ENCODE results near the gene GLB1L2.

GLB1L2 gene

DNA sequence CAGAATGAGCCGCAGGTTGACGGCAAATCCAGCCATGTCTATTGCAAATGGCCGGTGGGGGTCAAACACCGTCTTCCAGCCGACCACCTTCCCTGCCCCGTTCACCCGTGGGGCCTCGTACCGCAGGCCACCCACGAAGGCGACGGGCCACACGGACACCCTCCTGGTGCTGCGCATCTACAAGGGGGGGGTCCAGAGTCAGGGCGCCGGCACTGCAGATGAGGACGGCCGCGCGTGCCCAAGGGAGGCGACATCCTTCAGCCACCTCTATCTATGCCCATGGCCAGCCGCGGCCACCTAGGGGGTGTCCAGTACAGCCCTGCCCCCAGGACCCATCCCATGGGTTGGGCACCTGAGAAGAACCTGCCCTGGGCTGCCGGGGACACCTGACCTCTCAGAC, 51.0 kb downstream of the GLB1L2 start:
- no peak for DNase-seq
- Histone ChIP-seq H3K4me2 (ENCODE audit: low read length, poor library complexity, severe bottlenecking) (no peak overlapping the region), H2BK5ac (ENCODE audit: low read depth, low read length, poor library complexity, severe bottlenecking) (no peak overlapping the region), H4K8ac (ENCODE audit: low read length) (no peak overlapping the region), H3K9ac (ENCODE audit: low read length) (no peak overlapping the region), H3K4me3 (ENCODE audit: insufficient read depth in 1 of 2, low read depth in 1 of 2, low read length in 2 of 2) (no peak overlapping the region), H3K23ac (ENCODE audit: low read length in 2 of 2) (no peak overlapping the region), H3K27me3 (ENCODE audit: control insufficient read depth in 1 of 2, insufficient read depth in 1 of 2, low read length in 2 of 2) (no peaks in the 10 kb centered on the region), H2BK15ac (ENCODE audit: low read depth, poor library complexity, severe bottlenecking) (no peak overlapping the region), H2AFZ (ENCODE audit: low read depth, low read length) (no peak overlapping the region), H3K14ac (ENCODE audit: low read length in 2 of 2) (no peak overlapping the region), H3K79me1 (replicated peaks; ENCODE audit: low read length, poor library complexity, severe bottlenecking) (no peaks in the 10 kb centered on the region), H3K18ac (ENCODE audit: low read depth in 1 of 2, low read length in 2 of 2) (no peak overlapping the region), H4K91ac (ENCODE audit: low read length) (no peak overlapping the region), H2BK12ac (ENCODE audit: low read length in 2 of 2) (no peak overlapping the region), H3K9me3 (ENCODE audit: control insufficient read depth, low read length) (no peaks in the 10 kb centered on the region), H3K36me3 (ENCODE audit: control insufficient read depth in 1 of 2, insufficient read depth in 2 of 2, low read depth in 1 of 2, low read length in 2 of 2) (no peaks in the 10 kb centered on the region), H2BK120ac (ENCODE audit: low read depth, low read length) (no peak overlapping the region), H3K4ac (ENCODE audit: low read depth in 1 of 2, low read length in 2 of 2) (no peak overlapping the region), H3K27ac (ENCODE audit: low read length, poor library complexity, severe bottlenecking) (no peak overlapping the region), H2AK5ac (ENCODE audit: low read length, severe bottlenecking) (no peak overlapping the region), H3K4me1 (ENCODE audit: control insufficient read depth, insufficient read depth, low read depth, low read length) (no peaks in the 10 kb centered on the region)
- 93% methylated on average over 24 of the region's 24 CpGs for WGBS

DNA sequence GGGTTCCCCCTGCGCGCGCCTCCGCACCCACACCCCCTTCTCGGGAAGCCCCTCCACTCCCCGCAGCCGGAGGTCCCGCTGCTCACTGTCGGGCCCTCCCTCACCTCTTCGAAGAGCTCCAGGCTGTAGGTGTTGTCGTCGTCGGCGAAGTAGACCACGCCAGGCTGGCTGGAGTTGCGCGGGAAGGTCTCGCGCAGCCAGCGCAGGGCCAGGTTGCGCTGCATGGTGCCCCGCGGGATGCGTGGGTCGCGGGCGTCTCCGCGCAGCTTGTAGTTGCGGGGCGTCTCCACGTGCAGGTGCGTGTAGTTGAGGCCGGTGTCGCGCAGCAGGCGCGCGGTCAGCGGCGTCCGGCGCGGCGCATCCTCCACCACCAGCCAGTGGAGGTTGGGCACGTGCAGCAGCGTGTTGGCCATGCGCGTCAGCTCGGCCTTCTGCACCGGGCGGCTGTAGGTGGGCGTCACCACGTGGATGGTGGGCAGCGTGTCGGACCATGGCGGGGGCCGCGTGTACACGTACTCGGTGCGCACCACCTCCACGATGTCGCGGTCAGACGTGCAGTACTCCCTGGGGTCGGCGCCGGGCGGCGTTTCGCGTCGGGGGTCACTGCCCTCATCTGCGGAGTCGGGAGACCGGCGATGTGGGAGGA, 51.9 kb downstream of the GLB1L2 start:
- Histone ChIP-seq H3K9me3 (ENCODE audit: control insufficient read depth, low read length) (no peaks in the 10 kb centered on the region), H3K27ac (ENCODE audit: low read length, poor library complexity, severe bottlenecking) (no peak overlapping the region), H3K4me3 (ENCODE audit: insufficient read depth in 1 of 2, low read depth in 1 of 2, low read length in 2 of 2) (peak overlapping the region in 1 of 2 experiments; percentile 10), H2BK15ac (ENCODE audit: low read depth, poor library complexity, severe bottlenecking) (no peak overlapping the region), H2AK5ac (ENCODE audit: low read length, severe bottlenecking) (no peak overlapping the region), H2BK5ac (ENCODE audit: low read depth, low read length, poor library complexity, severe bottlenecking) (no peak overlapping the region), H2AFZ (ENCODE audit: low read depth, low read length) (no peak overlapping the region), H3K4ac (ENCODE audit: low read depth in 1 of 2, low read length in 2 of 2) (no peak overlapping the region), H3K9ac (ENCODE audit: low read length) (no peak overlapping the region), H3K23ac (ENCODE audit: low read length in 2 of 2) (no peak overlapping the region), H2BK12ac (ENCODE audit: low read length in 2 of 2) (no peak overlapping the region), H3K4me1 (ENCODE audit: control insufficient read depth, insufficient read depth, low read depth, low read length) (no peaks in the 10 kb centered on the region), H4K8ac (ENCODE audit: low read length) (no peak overlapping the region), H3K14ac (ENCODE audit: low read length in 2 of 2) (no peak overlapping the region), H3K27me3 (ENCODE audit: control insufficient read depth in 1 of 2, insufficient read depth in 1 of 2, low read length in 2 of 2) (no peaks in the 10 kb centered on the region), H3K79me1 (replicated peaks; ENCODE audit: low read length, poor library complexity, severe bottlenecking) (no peaks in the 10 kb centered on the region), H3K36me3 (ENCODE audit: control insufficient read depth in 1 of 2, insufficient read depth in 2 of 2, low read depth in 1 of 2, low read length in 2 of 2) (no peaks in the 10 kb centered on the region), H3K18ac (ENCODE audit: low read depth in 1 of 2, low read length in 2 of 2) (no peak overlapping the region), H4K91ac (ENCODE audit: low read length) (peak overlapping the region; percentile 78), H2BK120ac (ENCODE audit: low read depth, low read length) (no peak overlapping the region), H3K4me2 (ENCODE audit: low read length, poor library complexity, severe bottlenecking) (no peak overlapping the region)
- DNase-seq: no peak
- 95% methylated on average over 71 of the region's 78 CpGs for WGBS

DNA sequence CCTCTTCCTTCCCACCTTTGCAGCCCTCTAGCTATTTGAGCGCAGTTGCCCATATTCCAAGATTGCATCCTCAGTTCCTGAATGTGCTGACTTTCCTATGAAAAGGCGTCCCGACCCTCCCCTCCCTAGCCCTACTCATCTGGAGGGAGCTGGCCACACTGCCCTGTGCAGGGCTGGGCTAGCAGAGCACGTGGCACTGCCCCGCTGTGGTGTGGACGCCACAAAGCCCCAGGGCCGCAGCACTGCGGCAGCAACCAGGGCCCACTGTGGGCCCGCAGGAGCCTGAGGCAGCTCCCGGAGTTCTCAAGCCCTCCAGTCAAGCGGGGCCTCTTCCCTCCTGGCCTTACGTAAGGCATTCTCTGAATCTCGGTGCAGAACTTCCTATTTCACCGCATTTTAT, 52.6 kb downstream of the GLB1L2 start:
- Histone ChIP-seq H3K4me2 (ENCODE audit: low read length, poor library complexity, severe bottlenecking) (no peak overlapping the region), H2BK15ac (ENCODE audit: low read depth, poor library complexity, severe bottlenecking) (no peak overlapping the region), H3K14ac (ENCODE audit: low read length in 2 of 2) (no peak overlapping the region), H3K4me1 (ENCODE audit: control insufficient read depth, insufficient read depth, low read depth, low read length) (no peaks in the 10 kb centered on the region), H3K9ac (ENCODE audit: low read length) (no peak overlapping the region), H3K27ac (ENCODE audit: low read length, poor library complexity, severe bottlenecking) (no peak overlapping the region), H3K27me3 (ENCODE audit: control insufficient read depth in 1 of 2, insufficient read depth in 1 of 2, low read length in 2 of 2) (no peaks in the 10 kb centered on the region), H2BK5ac (ENCODE audit: low read depth, low read length, poor library complexity, severe bottlenecking) (no peak overlapping the region), H3K9me3 (ENCODE audit: control insufficient read depth, low read length) (no peaks in the 10 kb centered on the region), H2AK5ac (ENCODE audit: low read length, severe bottlenecking) (no peak overlapping the region), H2AFZ (ENCODE audit: low read depth, low read length) (no peak overlapping the region), H4K91ac (ENCODE audit: low read length) (no peak overlapping the region), H3K23ac (ENCODE audit: low read length in 2 of 2) (no peak overlapping the region), H3K36me3 (ENCODE audit: control insufficient read depth in 1 of 2, insufficient read depth in 2 of 2, low read depth in 1 of 2, low read length in 2 of 2) (no peaks in the 10 kb centered on the region), H2BK120ac (ENCODE audit: low read depth, low read length) (no peak overlapping the region), H2BK12ac (ENCODE audit: low read length in 2 of 2) (no peak overlapping the region), H3K79me1 (replicated peaks; ENCODE audit: low read length, poor library complexity, severe bottlenecking) (no peaks in the 10 kb centered on the region), H3K4me3 (ENCODE audit: insufficient read depth in 1 of 2, low read depth in 1 of 2, low read length in 2 of 2) (no peak overlapping the region), H4K8ac (ENCODE audit: low read length) (no peak overlapping the region), H3K18ac (ENCODE audit: low read depth in 1 of 2, low read length in 2 of 2) (no peak overlapping the region), H3K4ac (ENCODE audit: low read depth in 1 of 2, low read length in 2 of 2) (no peak overlapping the region)
- no peak for DNase-seq
- 86% methylated on average over 14 of the region's 14 CpGs for WGBS

DNA sequence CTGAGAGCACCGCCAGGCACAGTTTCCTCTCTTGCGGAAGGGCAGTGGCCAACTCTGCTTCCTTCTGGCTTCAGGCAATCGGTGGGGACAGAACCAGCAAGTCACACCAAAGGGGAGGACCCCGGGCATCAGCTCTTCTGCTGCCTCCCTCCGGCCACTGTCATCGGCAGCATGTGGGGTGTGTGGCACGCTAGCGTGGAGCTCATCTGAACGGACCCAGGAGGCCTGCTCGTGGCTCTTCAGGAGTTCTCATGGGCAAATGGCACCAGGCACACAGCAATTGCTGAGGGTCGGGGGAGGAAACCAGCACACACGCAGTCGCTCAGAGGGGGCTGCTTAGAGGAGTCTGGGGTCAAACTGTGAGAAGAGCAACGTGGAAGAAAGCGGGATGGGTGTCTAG, 53.4 kb downstream of the GLB1L2 start:
- Histone ChIP-seq H4K8ac (ENCODE audit: low read length) (no peak overlapping the region), H3K9ac (ENCODE audit: low read length) (no peak overlapping the region), H3K4ac (ENCODE audit: low read depth in 1 of 2, low read length in 2 of 2) (no peak overlapping the region), H3K18ac (ENCODE audit: low read depth in 1 of 2, low read length in 2 of 2) (no peak overlapping the region), H3K14ac (ENCODE audit: low read length in 2 of 2) (no peak overlapping the region), H3K27ac (ENCODE audit: low read length, poor library complexity, severe bottlenecking) (no peak overlapping the region), H2BK5ac (ENCODE audit: low read depth, low read length, poor library complexity, severe bottlenecking) (no peak overlapping the region), H3K4me2 (ENCODE audit: low read length, poor library complexity, severe bottlenecking) (no peak overlapping the region), H3K4me1 (ENCODE audit: control insufficient read depth, insufficient read depth, low read depth, low read length) (no peaks in the 10 kb centered on the region), H3K27me3 (ENCODE audit: control insufficient read depth in 1 of 2, insufficient read depth in 1 of 2, low read length in 2 of 2) (no peaks in the 10 kb centered on the region), H2BK120ac (ENCODE audit: low read depth, low read length) (no peak overlapping the region), H3K9me3 (ENCODE audit: control insufficient read depth, low read length) (no peaks in the 10 kb centered on the region), H4K91ac (ENCODE audit: low read length) (no peak overlapping the region), H2AFZ (ENCODE audit: low read depth, low read length) (no peak overlapping the region), H2BK15ac (ENCODE audit: low read depth, poor library complexity, severe bottlenecking) (no peak overlapping the region), H3K23ac (ENCODE audit: low read length in 2 of 2) (no peak overlapping the region), H3K79me1 (replicated peaks; ENCODE audit: low read length, poor library complexity, severe bottlenecking) (no peaks in the 10 kb centered on the region), H2AK5ac (ENCODE audit: low read length, severe bottlenecking) (no peak overlapping the region), H2BK12ac (ENCODE audit: low read length in 2 of 2) (no peak overlapping the region), H3K36me3 (ENCODE audit: control insufficient read depth in 1 of 2, insufficient read depth in 2 of 2, low read depth in 1 of 2, low read length in 2 of 2) (no peaks in the 10 kb centered on the region), H3K4me3 (ENCODE audit: insufficient read depth in 1 of 2, low read depth in 1 of 2, low read length in 2 of 2) (no peak overlapping the region)
- 85% methylated on average over 13 of the region's 15 CpGs for WGBS
- no peak for DNase-seq

Data from mesenchymal stem cell (in vitro differentiated cells and primary cell).